Spinal cord (tissue), 10 donors: ENCODE results near the gene GRIK2. TPM values are rescaled to one million over a fixed set of nuclear protein-coding genes. Genes with fewer than 3 reads are reported as not detected.
A peak's percentile ranks its signal among the peaks of the same experiment; 100 is the strongest.

ENCODE experiments used
- DNase-seq, 6 donors: peaks; one replicate each; pipeline versions ENCODE4 v3.0.0 to v3.0.0-alpha.2; 2013 to 2015; ENCODE audit warnings: low spot score in 6 of 6, low read depth in 4 of 6
- H3K27ac ChIP-seq: one replicate; pipeline ENCODE4 v1.5.1; 2013; ENCODE audit warnings: low read depth, low read length, control low read depth
- H3K27me3 ChIP-seq: one replicate; pipeline ENCODE4 v1.6.1; 2013; ENCODE audit warnings: low read length; ENCODE audit not compliant: control insufficient read depth, insufficient read depth
- H3K36me3 ChIP-seq: one replicate; pipeline ENCODE4 v1.6.1; 2013; ENCODE audit warnings: low read length; ENCODE audit not compliant: control insufficient read depth, insufficient read depth
- H3K4me1 ChIP-seq: one replicate; pipeline ENCODE4 v1.6.1; 2013; ENCODE audit warnings: low read length; ENCODE audit not compliant: control insufficient read depth, insufficient read depth
- H3K4me3 ChIP-seq: one replicate; pipeline ENCODE4 v1.5.1; 2013; ENCODE audit warnings: low read depth, low read length, control low read depth
- H3K9me3 ChIP-seq: one replicate; pipeline ENCODE4 v1.6.1; 2013; ENCODE audit warnings: low read length; ENCODE audit not compliant: control insufficient read depth, insufficient read depth
- WGBS: methylation state at CpG from one replicate; pipeline ENCODE4 v1.1.5; 2013; ENCODE audit warnings: missing lambda C conversion rate; ENCODE audit not compliant: insufficient coverage; 5-methylcytosine and 5-hydroxymethylcytosine counted together
- polyA plus RNA-seq, 2 donors: library from polyadenylated mRNA; unstranded; fragments of 120-200 nt; gene quantifications; one replicate each; pipeline ENCODE4 v1.2.1, GENCODE V29; 2013; ENCODE audit not compliant: insufficient read length in 2 of 2
- total RNA-seq, 2 donors: library from RNA; depleted of rRNA in 1 of 2; stranded (reverse); fragments of 120-200 nt in 1 of 2; fragments of >200 nt in 1 of 2; gene quantifications; one replicate each; pipeline versions ENCODE4 v1.2.3 to v1.2.4, GENCODE V29; 2013 to 2014
- donor health status: healthy.

Gene GRIK2
- total and polyA plus RNA-seq, 4 donors: 25.3 to 92.4 (median 54.7) TPM

GRCh38 chr6:101779051-101779844 lies 385.7 kb downstream of the GRIK2 start:
- Histone ChIP-seq H3K36me3 (no peaks in the 10 kb centered on the region), H3K9me3 (no peaks in the 10 kb centered on the region), H3K27ac (no peak overlapping the region), H3K4me3 (no peak overlapping the region), H3K4me1 (peaks cover 5% of the 10 kb centered on the region), H3K27me3 (no peaks in the 10 kb centered on the region)
- 100% methylated on average over 1 of the region's 1 CpG for WGBS
- DNase-seq: no peak

- no peaks in the 10 kb centered on the region for H3K27me3 ChIP-seq
- H3K36me3 ChIP-seq: no peaks in the 10 kb centered on the region
- WGBS: no CpG with 5 or more reads among the region's 1 CpG
- DNase-seq: no peak
- no peak overlapping the region for H3K27ac ChIP-seq
- H3K4me3 ChIP-seq: no peak overlapping the region
- H3K4me1 ChIP-seq: no peaks in the 10 kb centered on the region
- H3K9me3 ChIP-seq: peaks cover 4% of the 10 kb centered on the region
These were observed 389.8 kb downstream of the GRIK2 start for GRCh38 chr6:101783287-101783686.

DNA sequence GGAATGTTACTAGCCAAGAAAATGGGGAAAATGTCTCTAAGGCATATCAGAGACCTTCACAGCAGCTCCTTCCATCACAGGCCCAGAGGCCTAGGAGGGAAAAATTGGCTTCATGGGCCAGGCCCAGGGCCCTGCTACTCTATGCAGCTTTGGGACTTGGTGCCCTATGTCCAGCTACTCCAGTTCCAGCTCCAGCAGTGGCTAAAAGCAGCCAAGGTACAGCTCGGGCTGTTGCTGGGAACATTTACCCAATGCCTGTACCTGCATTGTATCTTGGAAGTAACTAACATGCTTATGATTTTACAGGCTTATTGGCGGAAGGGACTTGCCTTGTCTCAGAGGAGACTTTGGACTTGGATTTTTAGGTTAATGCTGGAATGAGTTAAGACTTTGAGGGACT lies 390.6 kb downstream of the GRIK2 start:
- Histone ChIP-seq H3K27ac (no peak overlapping the region), H3K27me3 (no peaks in the 10 kb centered on the region), H3K4me3 (no peak overlapping the region), H3K4me1 (no peaks in the 10 kb centered on the region), H3K9me3 (peaks cover 4% of the 10 kb centered on the region), H3K36me3 (no peaks in the 10 kb centered on the region)
- no peak for DNase-seq
- WGBS: 94% methylated on average over 2 of the region's 2 CpGs

DNA sequence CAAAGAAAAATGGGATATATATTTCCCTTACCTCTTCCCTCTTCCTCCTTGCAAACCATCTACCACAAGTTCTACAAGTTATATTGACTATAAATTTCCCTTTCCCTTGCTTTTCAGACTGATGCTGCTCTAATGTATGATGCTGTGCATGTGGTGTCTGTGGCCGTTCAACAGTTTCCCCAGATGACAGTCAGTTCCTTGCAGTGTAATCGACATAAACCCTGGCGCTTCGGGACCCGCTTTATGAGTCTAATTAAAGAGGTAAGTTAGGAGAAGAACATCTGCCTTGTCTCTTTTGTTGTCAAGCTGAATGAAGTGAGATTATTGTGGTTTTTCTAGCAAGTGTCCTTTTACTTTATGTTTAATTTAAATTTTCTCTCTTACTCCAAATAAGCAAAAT lies 406.0 kb downstream of the GRIK2 start:
- H3K27me3 ChIP-seq: no peaks in the 10 kb centered on the region
- no peak overlapping the region for H3K4me3 ChIP-seq
- H3K36me3 ChIP-seq: no peaks in the 10 kb centered on the region
- no peaks in the 10 kb centered on the region for H3K4me1 ChIP-seq
- DNase-seq: peak in 2 of 6 donors; percentile 4 to 86
- 28% methylated on average over 2 of the region's 5 CpGs for WGBS
- no peak overlapping the region for H3K27ac ChIP-seq
- H3K9me3 ChIP-seq: no peaks in the 10 kb centered on the region

DNA sequence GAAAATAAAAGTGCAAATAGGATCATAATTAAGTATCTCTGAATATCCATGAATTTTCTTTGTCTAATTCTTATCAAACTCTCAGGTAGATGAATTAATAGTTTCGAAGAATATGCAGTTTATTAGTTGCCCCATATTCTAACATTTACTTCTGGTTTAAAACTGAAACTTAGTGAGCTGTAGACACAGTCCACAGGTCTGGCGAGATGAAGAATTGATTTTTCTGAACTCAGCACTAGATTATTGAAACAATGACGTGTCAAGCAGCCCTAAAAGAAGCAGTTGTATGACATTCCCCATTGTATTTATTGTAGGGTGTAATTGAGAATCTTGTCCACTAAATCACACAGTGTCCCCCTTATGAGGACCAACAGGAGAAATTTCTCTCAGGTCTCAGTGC lies 407.1 kb downstream of the GRIK2 start:
- DNase-seq: no peak
- H3K9me3 ChIP-seq: no peaks in the 10 kb centered on the region
- no peaks in the 10 kb centered on the region for H3K36me3 ChIP-seq
- no peak overlapping the region for H3K27ac ChIP-seq
- H3K4me1 ChIP-seq: no peaks in the 10 kb centered on the region
- no peak overlapping the region for H3K4me3 ChIP-seq
- no peaks in the 10 kb centered on the region for H3K27me3 ChIP-seq
- WGBS: no CpG with 5 or more reads among the region's 3 CpGs

DNA sequence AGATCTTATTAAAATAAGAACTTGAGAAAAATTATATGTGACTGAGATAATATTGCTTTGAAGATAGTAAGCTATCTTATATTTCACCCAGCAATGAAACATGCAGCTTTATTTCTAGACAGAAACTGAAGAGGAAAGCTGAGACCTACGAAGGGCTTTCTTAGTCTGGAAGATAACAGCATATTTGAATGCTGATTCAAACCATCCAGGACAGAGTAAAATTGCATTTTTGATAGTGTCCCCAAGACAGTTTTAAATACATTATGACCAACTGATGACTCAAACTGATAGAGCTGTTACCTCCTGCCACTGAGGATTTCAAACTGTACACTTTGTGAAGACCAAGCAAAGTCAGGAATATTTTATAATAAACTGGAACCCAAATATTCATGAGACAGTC lies 409.6 kb downstream of the GRIK2 start:
- Histone ChIP-seq H3K4me3 (no peak overlapping the region), H3K27ac (no peak overlapping the region), H3K36me3 (no peaks in the 10 kb centered on the region), H3K27me3 (no peaks in the 10 kb centered on the region), H3K9me3 (no peaks in the 10 kb centered on the region), H3K4me1 (no peaks in the 10 kb centered on the region)
- WGBS: no CpG with 5 or more reads among the region's 1 CpG
- no peak for DNase-seq

DNA sequence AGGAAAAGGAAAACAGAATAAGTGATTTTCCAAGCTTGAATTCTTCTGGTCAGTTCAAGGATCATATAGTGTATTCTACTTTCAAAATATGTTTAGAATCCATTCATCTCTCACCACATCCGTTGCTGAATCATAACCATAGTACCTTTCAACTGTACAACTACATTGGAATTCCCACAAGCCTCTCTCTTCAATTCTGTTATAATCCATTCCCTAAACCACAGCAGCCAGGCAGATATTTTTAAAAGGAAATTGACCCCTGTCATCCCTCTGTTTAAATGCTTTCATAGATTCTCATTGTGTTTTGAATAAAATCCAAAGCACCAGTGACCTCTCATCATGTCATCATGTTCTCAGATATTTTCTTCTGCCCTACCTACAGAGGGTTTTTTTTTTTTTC lies 412.7 kb downstream of the GRIK2 start:
- 71% methylated on average over 1 of the region's 1 CpG for WGBS
- no peaks in the 10 kb centered on the region for H3K27me3 ChIP-seq
- H3K4me1 ChIP-seq: no peaks in the 10 kb centered on the region
- no peak overlapping the region for H3K27ac ChIP-seq
- H3K9me3 ChIP-seq: no peaks in the 10 kb centered on the region
- no peak for DNase-seq
- no peak overlapping the region for H3K4me3 ChIP-seq
- H3K36me3 ChIP-seq: no peaks in the 10 kb centered on the region

DNA sequence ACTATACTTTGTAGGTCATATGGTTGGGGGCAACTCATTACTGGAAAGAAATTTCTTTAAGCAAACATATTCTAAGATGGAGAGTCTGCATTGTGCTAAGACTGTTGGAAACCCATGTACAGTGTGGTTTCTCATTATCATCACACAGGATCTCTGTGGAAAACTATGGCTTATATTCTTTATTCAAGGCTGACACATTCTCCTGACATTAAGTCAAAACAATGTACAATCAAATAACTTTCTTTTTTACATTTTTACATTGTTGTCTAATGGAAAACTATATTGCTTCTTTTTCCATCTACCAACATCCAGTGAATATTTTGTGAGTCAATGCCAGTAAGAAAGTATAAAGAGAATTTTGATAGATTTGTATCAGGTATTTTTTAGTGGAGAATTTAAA lies 417.6 kb downstream of the GRIK2 start:
- H3K27me3 ChIP-seq: no peaks in the 10 kb centered on the region
- DNase-seq: no peak
- no peaks in the 10 kb centered on the region for H3K36me3 ChIP-seq
- H3K27ac ChIP-seq: no peak overlapping the region
- no peak overlapping the region for H3K4me3 ChIP-seq
- H3K4me1 ChIP-seq: no peaks in the 10 kb centered on the region
- H3K9me3 ChIP-seq: no peaks in the 10 kb centered on the region

DNA sequence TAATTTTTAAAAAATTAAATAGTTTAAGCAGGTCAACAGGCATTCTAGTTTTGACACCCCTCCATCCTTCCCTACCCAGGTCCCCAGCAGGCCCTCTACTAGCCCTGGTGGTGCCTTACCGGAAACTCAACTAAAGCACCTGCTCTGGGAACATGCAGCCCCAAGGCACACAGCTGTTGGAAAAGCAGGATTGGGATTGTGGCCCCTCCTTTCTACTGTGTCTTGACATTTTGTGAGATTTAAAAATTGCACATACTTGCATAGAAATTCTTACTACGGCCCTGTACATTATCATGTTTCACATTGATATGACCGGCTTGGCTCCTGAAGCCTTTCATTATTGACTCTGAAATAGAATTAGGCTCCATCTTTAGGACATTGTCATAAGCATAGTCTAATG lies 423.2 kb downstream of the GRIK2 start:
- H3K36me3 ChIP-seq: no peaks in the 10 kb centered on the region
- H3K9me3 ChIP-seq: no peaks in the 10 kb centered on the region
- H3K27ac ChIP-seq: no peak overlapping the region
- no peak for DNase-seq
- H3K4me3 ChIP-seq: no peak overlapping the region
- no peaks in the 10 kb centered on the region for H3K27me3 ChIP-seq
- WGBS: 100% methylated on average over 1 of the region's 3 CpGs
- no peaks in the 10 kb centered on the region for H3K4me1 ChIP-seq

- Histone ChIP-seq H3K4me1 (no peaks in the 10 kb centered on the region), H3K36me3 (no peaks in the 10 kb centered on the region), H3K9me3 (no peaks in the 10 kb centered on the region), H3K27me3 (no peaks in the 10 kb centered on the region), H3K4me3 (no peak overlapping the region), H3K27ac (no peak overlapping the region)
- DNase-seq: peak in 1 of 6 donors; percentile 43
- whole genome bisulfite sequencing: no CpG with 5 or more reads among the region's 6 CpGs
These were observed 424.5 kb downstream of the GRIK2 start for GRCh38 chr6:101818051-101818450.
